HCT116 (cell line): ENCODE results near the gene DAPK1. TPM values are rescaled to one million over a fixed set of nuclear protein-coding genes. Genes with fewer than 3 reads are reported as not detected.

Experiments
- ATAC-seq: fragments of 200-7000 bp; cut with Tn5 transposase; 2 replicates; pipeline ENCODE4 v1.9.1; 2020; ENCODE audit warnings: mild to moderate bottlenecking, moderate library complexity
- BruUV-seq: library from RNA; stranded (reverse); fragments of 400-500 nt; replicated peaks from 2 replicates; lab custom pipeline; 2021; lab: Mats Ljungman, UMichigan
- CTCF ChIA-PET: fragments of 300-600 bp; sonication (Branson Sonifier 250); formaldehyde crosslinking; loops from one replicate; lab custom pipeline; 2021; ENCODE audit warnings: antibody characterized with exemption; lab: Charles Lee
- POLR2A ChIA-PET: fragments of 300-600, 350-600 bp; sonication (Branson Sonifier 250); formaldehyde crosslinking; loops from one replicate; lab custom pipeline; 2021; ENCODE audit warnings: antibody characterized with exemption; lab: Charles Lee
- RAD21 ChIA-PET, 2 experiments: fragments of 300-600 bp; sonication (Branson Sonifier 250); formaldehyde crosslinking; loops; one replicate each; lab custom pipeline; 2023; ENCODE audit warnings: low total read pairs in 2 of 2; ENCODE audit not compliant: uncharacterized antibody in 2 of 2, unreplicated experiment in 2 of 2, low non-redundant PET in 1 of 2; lab: Charles Lee
- DNase-seq: peaks from one replicate; pipeline ENCODE4 v3.0.0-alpha.2; 2010; ENCODE audit warnings: low read depth, low spot score
- H2AFZ ChIP-seq: fragments of 200-600 bp; shearing (Covaris generic), sonication (generic); 2 replicates; pipeline ENCODE4 v1.6.1; 2017; ENCODE audit warnings: low read depth, mixed run types, mixed read lengths, antibody characterized with exemption, low read length; ENCODE audit not compliant: poor library complexity, severe bottlenecking
- H3K27ac ChIP-seq: 2 replicates; pipeline ENCODE4 v1.5.1; 2012; ENCODE audit warnings: low read depth, low read length
- H3K27me3 ChIP-seq: fragments of 200-600 bp; sonication (generic); 2 replicates; pipeline ENCODE4 v1.6.1; 2016; ENCODE audit warnings: mixed run types, low read length, mixed read lengths; ENCODE audit not compliant: insufficient read depth
- H3K36me3 ChIP-seq, 2 experiments: fragments of 200-500 bp in 1 of 2; fragments of 200-600 bp in 1 of 2; sonication (Bioruptor generic) in 1 of 2; sonication (generic) in 1 of 2; 2 replicates each; pipeline versions ENCODE4 v1.5.1 to v1.6.1; 2014 to 2016; ENCODE audit warnings: low read length in 2 of 2, inconsistent platforms in 1 of 2, mixed read lengths in 1 of 2, mixed run types in 1 of 2; ENCODE audit not compliant: insufficient read depth in 2 of 2, control insufficient read depth in 1 of 2
- H3K4me1 ChIP-seq, 2 experiments: fragments of 200-600 bp in 1 of 2; sonication (generic) in 1 of 2; 2 replicates each; pipeline versions ENCODE4 v1.5.1 to v1.6.1; 2012 to 2017; ENCODE audit warnings: low read length in 2 of 2, inconsistent platforms in 1 of 2, mild to moderate bottlenecking in 1 of 2, mixed read lengths in 1 of 2, mixed run types in 1 of 2, moderate library complexity in 1 of 2; ENCODE audit not compliant: insufficient read depth in 2 of 2, control insufficient read depth in 1 of 2
- H3K4me2 ChIP-seq: fragments of 200-600 bp; sonication (generic); 2 replicates; pipeline ENCODE4 v1.6.1; 2017; ENCODE audit warnings: mixed run types, low read length, mixed read lengths
- H3K4me3 ChIP-seq, 2 experiments: fragments of 200-600 bp in 1 of 2; sonication (generic) in 1 of 2; replicated peaks in 1 of 2; 2 replicates each; pipeline ENCODE4 v1.5.1; 2011 to 2016; ENCODE audit warnings: low read length in 2 of 2, control low read depth in 1 of 2, low read depth in 1 of 2, mild to moderate bottlenecking in 1 of 2, mixed read lengths in 1 of 2, mixed run types in 1 of 2
- H3K79me2 ChIP-seq: fragments of 200-600 bp; sonication (generic); 2 replicates; pipeline ENCODE4 v1.6.1; 2017; ENCODE audit warnings: mild to moderate bottlenecking, mixed run types, low read length, moderate library complexity, mixed read lengths; ENCODE audit not compliant: insufficient read depth
- H3K9ac ChIP-seq: fragments of 200-600 bp; sonication (generic); 2 replicates; pipeline ENCODE4 v1.6.1; 2016; ENCODE audit warnings: low read length, mixed read lengths
- H3K9me2 ChIP-seq: fragments of 200-600 bp; sonication (generic), shearing (Covaris generic); 2 replicates; pipeline ENCODE4 v1.6.1; 2017; ENCODE audit warnings: mixed run types, mild to moderate bottlenecking, moderate library complexity; ENCODE audit not compliant: insufficient read depth
- H3K9me3 ChIP-seq, 2 experiments: fragments of 200-500 bp in 1 of 2; fragments of 200-600 bp in 1 of 2; sonication (Bioruptor generic) in 1 of 2; sonication (generic) in 1 of 2; 2 replicates each; pipeline ENCODE4 v1.6.1; 2014 to 2017; ENCODE audit warnings: low read length in 2 of 2, mixed read lengths in 2 of 2, inconsistent platforms in 1 of 2, low read depth in 1 of 2, mild to moderate bottlenecking in 1 of 2, mixed run types in 1 of 2, moderate library complexity in 1 of 2; ENCODE audit not compliant: control insufficient read depth in 1 of 2, insufficient read depth in 1 of 2
- H4K20me1 ChIP-seq: fragments of 200-600 bp; sonication (generic), shearing (Covaris generic); 2 replicates; pipeline ENCODE4 v1.6.1; 2017; ENCODE audit warnings: mixed run types, mild to moderate bottlenecking, moderate library complexity; ENCODE audit not compliant: insufficient read depth
- CBX3 ChIP-seq: IDR thresholded peaks from 2 replicates; pipeline ENCODE4 v1.6.1; 2012; ENCODE audit warnings: low read depth
- CEBPB ChIP-seq: IDR thresholded peaks from 2 replicates; pipeline ENCODE4 v1.6.1; 2012; ENCODE audit warnings: low read depth
- CTCF ChIP-seq, 3 experiments: fragments of 200-600 bp in 1 of 3; sonication (generic) in 1 of 3; IDR thresholded peaks in 2 of 3; conservative IDR thresholded peaks in 1 of 3; 2 replicates each; pipeline ENCODE4 v1.5.1; 2012 to 2017; ENCODE audit warnings: low read depth in 2 of 3, low read length in 2 of 3, antibody characterized with exemption in 1 of 3, borderline replicate concordance in 1 of 3, control low read depth in 1 of 3, mild to moderate bottlenecking in 1 of 3, mixed read lengths in 1 of 3, mixed run types in 1 of 3, moderate library complexity in 1 of 3; ENCODE audit not compliant: insufficient read depth in 1 of 3
- EGR1 ChIP-seq: IDR thresholded peaks from 2 replicates; pipeline ENCODE4 v1.6.1; 2012; ENCODE audit warnings: low read depth
- ELF1 ChIP-seq: IDR thresholded peaks from 2 replicates; pipeline ENCODE4 v1.6.1; 2012; ENCODE audit warnings: low read depth, borderline replicate concordance
- EZH2 ChIP-seq: fragments of 200-600 bp; sonication (generic); IDR thresholded peaks from 2 replicates; pipeline ENCODE4 v1.6.1; 2017; ENCODE audit warnings: antibody characterized with exemption, mixed run types
- FOSL1 ChIP-seq: IDR thresholded peaks from 2 replicates; pipeline ENCODE4 v1.6.1; 2012; ENCODE audit warnings: low read depth
- POLR2A ChIP-seq: IDR thresholded peaks from 2 replicates; pipeline ENCODE4 v1.7.0; 2011; ENCODE audit warnings: borderline replicate concordance; ENCODE audit not compliant: insufficient read depth, insufficient read length; ENCODE audit errors: extremely low read depth
- POLR2AphosphoS5 ChIP-seq: IDR thresholded peaks from 2 replicates; pipeline ENCODE4 v1.6.1; 2011; ENCODE audit warnings: mild to moderate bottlenecking, low read depth, low read length, moderate library complexity
- SP1 ChIP-seq: IDR thresholded peaks from 2 replicates; pipeline ENCODE4 v1.6.1; 2012; ENCODE audit warnings: low read depth
- SRF ChIP-seq: IDR thresholded peaks from 2 replicates; pipeline ENCODE4 v1.6.1; 2012; ENCODE audit warnings: low read depth
- ZBTB33 ChIP-seq: IDR thresholded peaks from 2 replicates; pipeline ENCODE4 v1.6.1; 2011; ENCODE audit warnings: mild to moderate bottlenecking, low read length, moderate library complexity; ENCODE audit not compliant: insufficient replicate concordance; ENCODE audit errors: extremely low read depth
- ZFX ChIP-seq: fragments of 450-650 bp; IDR thresholded peaks from 2 replicates; pipeline ENCODE4 v1.6.1; 2017
- ZNF274 ChIP-seq: fragments of 200-500 bp; sonication (Bioruptor generic); IDR thresholded peaks from 2 replicates; pipeline ENCODE4 v1.6.1; 2014; ENCODE audit warnings: mild to moderate bottlenecking, low read depth, low read length, inconsistent platforms
- intact Hi-C: fragments of 100-400 bp; cut with micrococcal nuclease; formaldehyde crosslinking; loops from 2 replicates; pipeline ENCODE4 v1.10.0; 2022
- total RNA-seq: library from RNA; stranded (reverse); gene quantifications from one replicate; pipeline ENCODE4 v1.2.1, GENCODE V29; 2021; ENCODE audit not compliant: unreplicated experiment
- TF ChIP-seq, protein P1 (sequence below): IDR thresholded peaks from 2 replicates; pipeline ENCODE4 v1.6.1; 2012

The DAPK1 gene
- total RNA-seq, 1 experiment from 2014 or later, result 5.6 TPM

DNA sequence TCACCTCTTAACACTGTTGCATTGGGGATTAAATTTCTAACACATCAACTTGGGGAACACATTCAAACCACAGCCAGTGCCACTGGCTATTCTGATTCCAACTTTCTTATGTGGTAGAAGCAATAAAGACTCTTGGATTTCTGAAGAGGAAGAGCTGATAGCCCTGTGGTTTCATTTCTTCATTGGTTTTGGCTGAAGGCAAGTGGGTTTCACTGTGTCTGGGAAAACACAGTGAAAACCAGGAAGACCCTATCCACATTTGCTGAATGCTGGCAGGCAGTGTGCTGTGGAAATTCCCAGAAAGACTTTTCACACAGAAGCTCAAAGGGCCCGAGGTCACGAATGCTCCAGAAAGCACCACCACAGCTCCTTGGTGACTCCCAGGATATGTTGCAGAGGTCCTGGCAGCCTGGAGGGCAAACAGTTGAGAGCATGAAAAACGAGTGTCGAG lies 67.1 kb downstream of the DAPK1 start:
- intact Hi-C loops, result no loop called here
- no peaks in the 10 kb centered on the region for H3K9me3 ChIP-seq
- ChIA-PET RAD21 (no interaction called here), CTCF (no interaction called here), POLR2A (no interaction called here)
- no peaks in the 10 kb centered on the region for H3K79me2 ChIP-seq
- ATAC-seq (no peak), DNase-seq (no peak)
- no peaks in the 10 kb centered on the region for H3K4me1 ChIP-seq
- no peak overlapping the region for H3K9ac ChIP-seq
- H3K4me2 ChIP-seq, result no peak overlapping the region
- no peaks in the 10 kb centered on the region for H3K36me3 ChIP-seq
- H3K27me3 ChIP-seq, result no peaks in the 10 kb centered on the region
- no peak overlapping the region for H3K4me3 ChIP-seq
- no peak overlapping the region for H3K27ac ChIP-seq
- TF ChIP-seq CTCF (IDR thresholded peaks at IDR 0.05 in 2 of 3, conservative IDR thresholded peaks at IDR 0.05 in 1 of 3; ENCODE audit: borderline replicate concordance in 1 of 3, insufficient read depth in 1 of 3, low read depth in 2 of 3, low read length in 2 of 3) (no peak), SP1 (no peak)
- no peak overlapping the region for H2AFZ ChIP-seq
- no peaks in the 10 kb centered on the region for H4K20me1 ChIP-seq
- BruUV-seq, result no TSS peak
- no peaks in the 10 kb centered on the region for H3K9me2 ChIP-seq

- no peaks in the 10 kb centered on the region for H3K9me2 ChIP-seq
- no peaks in the 10 kb centered on the region for H3K36me3 ChIP-seq
- no peaks in the 10 kb centered on the region for H3K27me3 ChIP-seq
- H3K9ac ChIP-seq, result no peak overlapping the region
- no peaks in the 10 kb centered on the region for H3K4me1 ChIP-seq
- no peak overlapping the region for H3K4me2 ChIP-seq
- H2AFZ ChIP-seq, result no peak overlapping the region
- ChIA-PET POLR2A (no interaction called here), CTCF (no interaction called here), RAD21 (no interaction called here)
- intact Hi-C loops, result no loop called here
- no peak overlapping the region for H3K27ac ChIP-seq
- no peaks in the 10 kb centered on the region for H3K9me3 ChIP-seq
- ATAC-seq, result no peak
- no peak for DNase-seq
- H4K20me1 ChIP-seq, result no peaks in the 10 kb centered on the region
- no TSS peak for BruUV-seq
- H3K79me2 ChIP-seq, result no peaks in the 10 kb centered on the region
- H3K4me3 ChIP-seq, result no peak overlapping the region
- TF ChIP-seq POLR2AphosphoS5 (no peak), EGR1 (no peak), FOSL1 (no peak), ZBTB33 (no peak), POLR2A (no peak), ZFX (no peak), CBX3 (no peak), SRF (no peak), EZH2 (no peak), ZNF274 (no peak), SP1 (no peak), ELF1 (no peak), CTCF (IDR thresholded peaks at IDR 0.05 in 2 of 3, conservative IDR thresholded peaks at IDR 0.05 in 1 of 3; ENCODE audit: borderline replicate concordance in 1 of 3, insufficient read depth in 1 of 3, low read depth in 2 of 3, low read length in 2 of 3) (no peak), CEBPB (no peak)
- TF ChIP-seq, protein P1, sequence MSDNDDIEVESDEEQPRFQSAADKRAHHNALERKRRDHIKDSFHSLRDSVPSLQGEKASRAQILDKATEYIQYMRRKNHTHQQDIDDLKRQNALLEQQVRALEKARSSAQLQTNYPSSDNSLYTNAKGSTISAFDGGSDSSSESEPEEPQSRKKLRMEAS, result no peak
Measured at GRCh38 chr9:87567001-87567400, 69.3 kb downstream of the DAPK1 start.
